Left renal pelvis (tissue), 4 donors: ENCODE measurements around the gene HIVEP3. TPM values are rescaled to one million over a fixed set of nuclear protein-coding genes. Genes with fewer than 3 reads are reported as not detected.

Source experiments
- DNase-seq, 4 donors: peaks; one replicate each; pipeline ENCODE4 v3.0.0-alpha.2; 2013; ENCODE audit warnings: low read depth in 4 of 4, low spot score in 3 of 4
- polyA plus RNA-seq, 4 donors: library from polyadenylated mRNA; unstranded; fragments of 120-200 nt; gene quantifications; one replicate each; pipeline ENCODE4 v1.2.1, GENCODE V29; 2013; ENCODE audit not compliant: insufficient read length in 4 of 4

Gene HIVEP3
- polyA plus RNA-seq, 4 donors = 3.5 to 7.0 (median 4.2) TPM

- no peak for DNase-seq
These were observed 257.9 kb downstream of the HIVEP3 start for GRCh38 chr1:41660570-41661427.

- DNase-seq = no peak
These were observed 258.8 kb downstream of the HIVEP3 start for GRCh38 chr1:41659903-41660302.

GRCh38 chr1:41659159-41659495 lies 259.6 kb downstream of the HIVEP3 start:
- DNase-seq = no peak

- DNase-seq = no peak
These were observed 260.1 kb downstream of the HIVEP3 start for GRCh38 chr1:41658431-41659158.

- DNase-seq = no peak
These were observed 260.9 kb downstream of the HIVEP3 start for GRCh38 chr1:41657679-41658295.

GRCh38 chr1:41656825-41657500 lies 261.8 kb downstream of the HIVEP3 start:
- no peak for DNase-seq

- DNase-seq = no peak
These were observed 262.7 kb downstream of the HIVEP3 start for GRCh38 chr1:41656068-41656467.

- DNase-seq = no peak
These were observed 263.1 kb downstream of the HIVEP3 start for GRCh38 chr1:41655632-41656031.

- DNase-seq = no peak
These were observed 265.1 kb downstream of the HIVEP3 start for GRCh38 chr1:41653574-41653973.

GRCh38 chr1:41652384-41653265 lies 266.1 kb downstream of the HIVEP3 start:
- no peak for DNase-seq

GRCh38 chr1:41650028-41650880 lies 268.5 kb downstream of the HIVEP3 start:
- DNase-seq = no peak

GRCh38 chr1:41649396-41650027 lies 269.2 kb downstream of the HIVEP3 start:
- DNase-seq = no peak

- no peak for DNase-seq
These were observed 269.9 kb downstream of the HIVEP3 start for GRCh38 chr1:41648844-41649243.

GRCh38 chr1:41648230-41648629 lies 270.5 kb downstream of the HIVEP3 start:
- DNase-seq = no peak

- no peak for DNase-seq
These were observed 271.2 kb downstream of the HIVEP3 start for GRCh38 chr1:41647221-41648135.

- DNase-seq = no peak
These were observed 272.5 kb downstream of the HIVEP3 start for GRCh38 chr1:41646186-41646585.

- no peak for DNase-seq
These were observed 273.7 kb downstream of the HIVEP3 start for GRCh38 chr1:41645062-41645461.
